ENCODE measurements around the gene UGT1A6.
"Not testable (repeated sequence)": the region's sequence is repeated elsewhere in the genome, so short reads cannot be mapped to it uniquely, and the experiment has no call there.

Gene UGT1A6

GRCh38 chr2:233692648-233693047 is at the start of gene UGT1A6:
UGT1A6 (plus strand) TSS chr2:233692890; CDS start chr2:233693005, 115 bp downstream.
- no peak for DNase-seq

- DNase-seq, result no peak
Observed at GRCh38 chr2:233643128-233643527, 49.6 kb upstream of the UGT1A6 start.

- DNase-seq, result not testable (repeated sequence)
Observed at GRCh38 chr2:233646033-233646432, 46.7 kb upstream of the UGT1A6 start.

GRCh38 chr2:233650981-233651380 is 41.7 kb upstream of the UGT1A6 start:
- no peak for DNase-seq

- no peak for DNase-seq
Observed at GRCh38 chr2:233651430-233651829, 41.3 kb upstream of the UGT1A6 start.

- no peak for DNase-seq
Observed at GRCh38 chr2:233654501-233654900, 38.2 kb upstream of the UGT1A6 start.

GRCh38 chr2:233655043-233655442 is 37.6 kb upstream of the UGT1A6 start:
- no peak for DNase-seq

- not testable (repeated sequence) for DNase-seq
Observed at GRCh38 chr2:233655943-233656342, 36.7 kb upstream of the UGT1A6 start.

GRCh38 chr2:233656443-233656842 is 36.2 kb upstream of the UGT1A6 start:
- DNase-seq, result no peak

- DNase-seq, result no peak
Observed at GRCh38 chr2:233658610-233659009, 34.1 kb upstream of the UGT1A6 start.

GRCh38 chr2:233663911-233664310 is 28.8 kb upstream of the UGT1A6 start:
- no peak for DNase-seq

- no peak for DNase-seq
Observed at GRCh38 chr2:233668605-233669260, 24.0 kb upstream of the UGT1A6 start.

GRCh38 chr2:233671290-233672161 is 21.2 kb upstream of the UGT1A6 start, which contains the start of gene UGT1A9:
UGT1A9 (plus strand) TSS chr2:233671898; CDS start chr2:233671935, 37 bp downstream.
- DNase-seq, result no peak

GRCh38 chr2:233672886-233673285 is 19.8 kb upstream of the UGT1A6 start:
- DNase-seq, result no peak

GRCh38 chr2:233673896-233674295 is 18.8 kb upstream of the UGT1A6 start:
- DNase-seq, result no peak

GRCh38 chr2:233674314-233674713 is 18.4 kb upstream of the UGT1A6 start:
- no peak for DNase-seq

- no peak for DNase-seq
Observed at GRCh38 chr2:233674995-233675394, 17.7 kb upstream of the UGT1A6 start.

- no peak for DNase-seq
Observed at GRCh38 chr2:233676046-233676445, 16.6 kb upstream of the UGT1A6 start.

- peak; percentile 5 for DNase-seq
Observed at GRCh38 chr2:233679196-233679595, 13.5 kb upstream of the UGT1A6 start.

- DNase-seq, result no peak
Observed at GRCh38 chr2:233680361-233681045, 12.2 kb upstream of the UGT1A6 start.

- DNase-seq, result no peak
Observed at GRCh38 chr2:233681521-233682099, 11.1 kb upstream of the UGT1A6 start, which contains the start of gene UGT1A7. UGT1A7 (plus strand) TSS chr2:233681901; CDS start chr2:233681938, 37 bp downstream.

- no peak for DNase-seq
Observed at GRCh38 chr2:233684640-233685039, 8.1 kb upstream of the UGT1A6 start.

GRCh38 chr2:233686928-233687327 is 5.8 kb upstream of the UGT1A6 start:
- DNase-seq, result no peak
